ENCODE results near the gene ZSWIM3. TPM values are rescaled to one million over a fixed set of nuclear protein-coding genes. Genes with fewer than 3 reads are reported as not detected.
A peak's percentile ranks its signal among the peaks of the same experiment; 100 is the strongest.

The ZSWIM3 gene
- total RNA-seq, 4 donors from 2014 or later: 2.2 to 8.3 (median 5.7) TPM

GRCh38 chr20:45817376-45818194 is 39.8 kb upstream of the ZSWIM3 start:
- TF ChIP-seq EP300 (IDR thresholded peaks at IDR 0.05; ENCODE audit: low read depth) (no peak), POLR2AphosphoS5 (IDR thresholded peaks at IDR 0.05) (no peak), POLR2A (IDR thresholded peaks at IDR 0.05) (no peak), CTCF (IDR thresholded peaks at IDR 0.05) (no peak)
- peaks cover 6 to 28% (median 22%) of the 10 kb centered on the region in 4 donors for H3K4me1 ChIP-seq
- in situ Hi-C loops (cut with MboI; ENCODE audit: low pct_ligation_motif_present in 1 of 4, low pct_unique_long_range_greater_than_20kb in 1 of 4, low sequenced_read_pairs in 3 of 4): loop anchor here in 1 of 4 donors (25.0 kb wide), 1 partner anchor 145 kb away; the partner anchor contains the start of gene ZNF335
- no peak overlapping the region for H3K4me3 ChIP-seq
- DNase-seq: no peak
- no peaks in the 10 kb centered on the region for H3K27me3 ChIP-seq
- H3K36me3 ChIP-seq: no peaks in the 10 kb centered on the region
- 53 to 81% methylated on average over 6 to 8 of the region's 9 CpGs for WGBS, 2 donors (ENCODE audit: low coverage in 1 of 2)
- intact Hi-C loops (cut with DNase I; ENCODE audit: low total_unique reads): no loop called here
- no peaks in the 10 kb centered on the region for H3K9me3 ChIP-seq
- no peak overlapping the region for H3K27ac ChIP-seq

- Histone ChIP-seq H3K27me3 (peaks cover 4% of the 10 kb centered on the region), H3K9me3 (no peaks in the 10 kb centered on the region), H3K36me3 (no peaks in the 10 kb centered on the region), H3K4me1 (peaks cover 0 to 28% (median 23%) of the 10 kb centered on the region in 4 donors), H3K27ac (no peak overlapping the region), H3K4me3 (no peak overlapping the region)
- 79 to 86% methylated on average over 3 of the region's 3 CpGs for WGBS, 2 donors (ENCODE audit: low coverage in 1 of 2)
- intact Hi-C loops (cut with DNase I; ENCODE audit: low total_unique reads): no loop called here
- TF ChIP-seq POLR2A (IDR thresholded peaks at IDR 0.05) (no peak), CTCF (IDR thresholded peaks at IDR 0.05) (no peak), POLR2AphosphoS5 (IDR thresholded peaks at IDR 0.05) (no peak), EP300 (IDR thresholded peaks at IDR 0.05; ENCODE audit: low read depth) (no peak)
- in situ Hi-C loops (cut with MboI; ENCODE audit: low pct_ligation_motif_present in 1 of 4, low pct_unique_long_range_greater_than_20kb in 1 of 4, low sequenced_read_pairs in 3 of 4): loop anchor here in 1 of 4 donors (25.0 kb wide), 1 partner anchor 144 kb away; the partner anchor contains the start of gene ZNF335
- DNase-seq: no peak
Measured at GRCh38 chr20:45818239-45818638, 39.2 kb upstream of the ZSWIM3 start.

GRCh38 chr20:45819466-45819865 is 37.9 kb upstream of the ZSWIM3 start:
- intact Hi-C loops (cut with DNase I; ENCODE audit: low total_unique reads): no loop called here
- 94% methylated on average over 4 of the region's 4 CpGs for WGBS, 2 donors (ENCODE audit: low coverage in 1 of 2)
- Histone ChIP-seq H3K4me1 (peaks cover 4 to 35% (median 29%) of the 10 kb centered on the region in 4 donors), H3K36me3 (no peaks in the 10 kb centered on the region), H3K27me3 (peaks cover 13% of the 10 kb centered on the region), H3K27ac (no peak overlapping the region), H3K4me3 (no peak overlapping the region), H3K9me3 (no peaks in the 10 kb centered on the region)
- no peak for TF ChIP-seq CTCF (IDR thresholded peaks at IDR 0.05)
- no peak for TF ChIP-seq POLR2A (IDR thresholded peaks at IDR 0.05)
- TF ChIP-seq EP300 (IDR thresholded peaks at IDR 0.05; ENCODE audit: low read depth): no peak
- TF ChIP-seq POLR2AphosphoS5 (IDR thresholded peaks at IDR 0.05): no peak
- no peak for DNase-seq
- in situ Hi-C loops (cut with MboI; ENCODE audit: low pct_ligation_motif_present in 1 of 4, low pct_unique_long_range_greater_than_20kb in 1 of 4, low sequenced_read_pairs in 3 of 4): loop anchor here in 1 of 4 donors (25.0 kb wide), 1 partner anchor 143 kb away; the partner anchor contains the start of gene ZNF335

GRCh38 chr20:45821947-45822346 is 35.5 kb upstream of the ZSWIM3 start:
- in situ Hi-C loops (cut with MboI; ENCODE audit: low pct_ligation_motif_present in 1 of 4, low pct_unique_long_range_greater_than_20kb in 1 of 4, low sequenced_read_pairs in 3 of 4): loop anchor here in 2 of 4 donors (10.0 to 25.0 kb wide), 2 partner anchors 123 to 140 kb away; partner anchors contain the start of gene ZNF335 (in 1 of the 2)
- no peak overlapping the region for H3K4me3 ChIP-seq
- 42% methylated on average over 2 of the region's 2 CpGs; no CpG with 5 or more reads in 1 of the 2 donors for WGBS, 2 donors (ENCODE audit: low coverage in 1 of 2)
- H3K9me3 ChIP-seq: no peaks in the 10 kb centered on the region
- H3K27ac ChIP-seq: peak overlapping the region; percentile 65 to 75 (median 70)
- TF ChIP-seq POLR2A (IDR thresholded peaks at IDR 0.05) (no peak), EP300 (IDR thresholded peaks at IDR 0.05; ENCODE audit: low read depth) (peak; percentile 33), CTCF (IDR thresholded peaks at IDR 0.05) (no peak), POLR2AphosphoS5 (IDR thresholded peaks at IDR 0.05) (peak in 2 of 3 donors; percentile 45 to 61)
- H3K4me1 ChIP-seq: peaks cover 4 to 46% (median 31%) of the 10 kb centered on the region in 4 donors
- peaks cover 13% of the 10 kb centered on the region for H3K27me3 ChIP-seq
- no peaks in the 10 kb centered on the region for H3K36me3 ChIP-seq
- intact Hi-C loops (cut with DNase I; ENCODE audit: low total_unique reads): no loop called here
- DNase-seq: peak; percentile 66
